Heart right ventricle (tissue), 16 donors: ENCODE data around the gene HERPUD1. TPM values are rescaled to one million over a fixed set of nuclear protein-coding genes. Genes with fewer than 3 reads are reported as not detected.
"Not testable (repeated sequence)": the region's sequence is repeated elsewhere in the genome, so short reads cannot be mapped to it uniquely, and the experiment has no call there.

ENCODE experiments used
- ATAC-seq, 8 donors: fragments of 200-7000 bp; cut with Tn5 transposase; one replicate each; pipeline ENCODE4 v1.9.1; 2020; ENCODE audit warnings: mild to moderate bottlenecking in 8 of 8, moderate library complexity in 8 of 8, moderate number of reproducible peaks in 1 of 8
- DNase-seq, 2 donors: peaks; one replicate each; pipeline ENCODE4 v3.0.0-alpha.2; 2020
- H3K27ac ChIP-seq, 10 donors: fragments of 200-600 bp; sonication (generic) in 2 of 10; one replicate each; pipeline versions ENCODE4 v1.5.0 to v1.8.0; 2020 to 2022; ENCODE audit warnings: mild to moderate bottlenecking in 3 of 10
- H3K27me3 ChIP-seq, 7 donors: fragments of 200-600 bp; one replicate each; pipeline ENCODE4 v1.8.0; 2021 to 2022; ENCODE audit warnings: mild to moderate bottlenecking in 2 of 7
- H3K36me3 ChIP-seq, 9 donors: fragments of 200-600 bp; sonication (generic) in 1 of 9; one replicate each; pipeline versions ENCODE4 v1.5.0 to v1.8.0; 2020 to 2022; ENCODE audit warnings: mild to moderate bottlenecking in 2 of 9
- H3K4me1 ChIP-seq, 9 donors: fragments of 200-600 bp; sonication (generic) in 1 of 9; one replicate each; pipeline versions ENCODE4 v1.5.0 to v1.8.0; 2020 to 2022; ENCODE audit warnings: mild to moderate bottlenecking in 4 of 9
- H3K4me3 ChIP-seq, 10 donors: fragments of 200-600 bp; sonication (generic) in 2 of 10; one replicate each; pipeline versions ENCODE4 v1.5.0 to v1.8.0; 2020 to 2022; ENCODE audit warnings: mild to moderate bottlenecking in 7 of 10, moderate library complexity in 2 of 10
- H3K9me3 ChIP-seq, 11 donors: fragments of 200-600 bp in 10 of 11; sonication (generic) in 2 of 11; one replicate each; pipeline versions ENCODE4 v1.5.0 to v1.8.0; 2013 to 2022; ENCODE audit warnings: mild to moderate bottlenecking in 2 of 11, control low read depth in 1 of 11, moderate library complexity in 1 of 11
- whole genome bisulfite sequencing, 2 donors: extraction: QIAGEN DNeasy Blood & Tissue Kit; methylation state at CpG; one replicate each; pipeline ENCODE4 v1.1.7; 2013; ENCODE audit warnings: inconsistent platforms in 1 of 2; 5-methylcytosine and 5-hydroxymethylcytosine counted together
- intact Hi-C, 10 donors: fragments of 100-400 bp; cut with DNase I; formaldehyde crosslinking; loops; one replicate each; pipeline versions ENCODE4 v1.11.1 to v1.14.2; 2022
- long read RNA-seq, 3 donors: library from polyadenylated mRNA; unstranded; transcript quantifications; one replicate each; pipeline ENCODE4 v2.0.0, GENCODE V29; 2020 to 2021
- polyA plus RNA-seq, 2 donors: library from polyadenylated mRNA; stranded (reverse); fragments of 200-250 nt; gene quantifications; one replicate each; pipeline ENCODE4 v1.2.3, GENCODE V29; 2013
- total RNA-seq, 10 donors: library from RNA; stranded (reverse); fragmentation: NEBNext Ultra II Directional in 3 of 10; extraction: Animal tissue kit (Norgen Biotek cat#: 25700) in 3 of 10; gene quantifications; one replicate each; pipeline versions ENCODE4 v1.2.1 to v1.2.4, GENCODE V29; 2021 to 2023
- TF ChIP-seq, protein P1 (sequence below), 9 donors: fragments of 200-600 bp; sonication (generic) in 2 of 9; IDR thresholded peaks; one replicate each; pipeline versions ENCODE4 v1.5.0 to v1.8.0; 2021 to 2022; ENCODE audit warnings: antibody characterized with exemption in 9 of 9, mild to moderate bottlenecking in 5 of 9, moderate library complexity in 1 of 9
- donor health status: Arrhythmogenic right ventricular cardiomyopathy.
- donor health status: ischemic (EF 13 %, LVEDD 7.1; RV severe dilation, severe dysfunction).
- donor health status: healthy with polysubstance abuse.
- donor health status: DM: no; HTN: yes; CAD: no.
- donor health status: DM: no; HTN: no; CAD: no.
- donor health status: ischemic (EF 25% LVEDD 6.9; RV normal size, moderate dysfunction).
- donor health status: ischemic (EF 25% LVEDD 5.7; RV mildly dilated, moderate dysfunction).
- donor health status: healthy.
- donor health status: DM: yes; HTN: yes; CAD: no.
- donor health status: Ischemic cardiomyopathy.
- donor health status: ischemic (EF 35%, LVEDD 5.7; RV mildly dilated, moderate dysfunction).
- donor health status: nonischemic (EF 11% LVEDD 7.7; RV severe dilation, severe dysfunction).
- donor health status: DM: yes; HTN: yes; CAD: no.
- donor health status: PGD.
- donor health status: ischemic (EF 29% LVEDD 5.4; RV normal size, mild dysfunction).
- donor health status: nonischemic (EF 23%, LVEDD 6.1; RV moderate dilation, normal function).

HERPUD1 gene, protein sequence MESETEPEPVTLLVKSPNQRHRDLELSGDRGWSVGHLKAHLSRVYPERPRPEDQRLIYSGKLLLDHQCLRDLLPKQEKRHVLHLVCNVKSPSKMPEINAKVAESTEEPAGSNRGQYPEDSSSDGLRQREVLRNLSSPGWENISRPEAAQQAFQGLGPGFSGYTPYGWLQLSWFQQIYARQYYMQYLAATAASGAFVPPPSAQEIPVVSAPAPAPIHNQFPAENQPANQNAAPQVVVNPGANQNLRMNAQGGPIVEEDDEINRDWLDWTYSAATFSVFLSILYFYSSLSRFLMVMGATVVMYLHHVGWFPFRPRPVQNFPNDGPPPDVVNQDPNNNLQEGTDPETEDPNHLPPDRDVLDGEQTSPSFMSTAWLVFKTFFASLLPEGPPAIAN
- total RNA-seq (100 to 1,000 TPM; 107 to 175 (median 128) TPM), polyA plus RNA-seq (100 to 1,000 TPM in 1 of 2 donors, 10 to 100 TPM in 1; 29.6 to 151 TPM)
- long read RNA-seq, donor 1, transcript HERPUD1-201 (8 exons, 1,862 nt): minor isoform, 11 of 139 reads
- long read RNA-seq, donor 1, transcript HERPUD1-204 (8 exons, 2,946 nt): major isoform, 117 of 139 reads
- long read RNA-seq, donor 1, partial matches to known transcripts: 2 of 139 reads
- long read RNA-seq, donor 1, other reads (novel, unspliced or antisense): 5 of 139 reads
- long read RNA-seq, donor 2, transcript HERPUD1-204 (8 exons, 2,946 nt): major isoform, 138 of 160 reads
- long read RNA-seq, donor 2, transcript HERPUD1-201 (8 exons, 1,862 nt): minor isoform, 10 of 160 reads
- long read RNA-seq, donor 2, partial matches to known transcripts: 3 of 160 reads
- long read RNA-seq, donor 2, other reads (novel, unspliced or antisense): 5 of 160 reads
- long read RNA-seq, donor 3, transcript HERPUD1-204 (8 exons, 2,946 nt): major isoform, 451 of 520 reads
- long read RNA-seq, donor 3, transcript HERPUD1-203 (7 exons, 1,782 nt): minor isoform, 8 of 520 reads
- long read RNA-seq, donor 3, transcript HERPUD1-201 (8 exons, 1,862 nt): minor isoform, 41 of 520 reads
- long read RNA-seq, donor 3, partial matches to known transcripts: 7 of 520 reads
- long read RNA-seq, donor 3, other reads (novel, unspliced or antisense): 12 of 520 reads

DNA sequence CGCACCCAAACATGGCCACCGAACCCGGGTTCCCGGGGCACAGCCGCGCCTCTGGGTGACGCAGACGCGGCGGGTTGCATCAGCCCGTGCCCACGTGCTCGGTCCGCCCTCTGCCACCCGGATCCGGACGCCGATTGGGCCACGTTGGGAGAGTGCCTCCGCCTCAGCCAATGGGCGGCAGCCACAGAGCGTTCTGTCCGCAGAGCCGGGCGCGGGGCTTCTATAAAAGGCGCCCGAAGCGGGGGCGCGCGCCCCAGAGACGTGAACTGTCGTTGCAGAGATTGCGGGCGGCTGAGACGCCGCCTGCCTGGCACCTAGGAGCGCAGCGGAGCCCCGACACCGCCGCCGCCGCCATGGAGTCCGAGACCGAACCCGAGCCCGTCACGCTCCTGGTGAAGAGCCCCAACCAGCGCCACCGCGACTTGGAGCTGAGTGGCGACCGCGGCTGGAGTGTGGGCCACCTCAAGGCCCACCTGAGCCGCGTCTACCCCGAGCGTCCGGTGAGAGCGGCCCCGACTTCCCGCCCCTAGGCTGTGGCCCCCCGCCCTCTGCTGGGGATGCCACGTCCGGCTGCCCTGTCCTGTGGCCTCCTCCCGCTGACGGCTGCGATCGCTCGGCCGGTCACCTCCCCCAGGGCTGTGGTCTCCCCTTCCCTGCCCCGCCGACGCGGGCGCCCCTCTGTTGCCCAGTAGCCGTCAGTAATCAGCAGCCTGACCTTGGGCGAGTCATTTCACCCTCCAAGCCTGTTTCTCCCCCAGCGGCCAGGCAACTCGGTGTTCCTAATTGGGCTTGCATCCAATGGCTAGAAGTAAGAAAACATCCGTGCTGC, at the start of gene HERPUD1:
Gene HERPUD1 (plus strand): TSS at position 251 of the 829 bp plus-strand sequence. CDS start 103 bp downstream, at position 354.
- ATAC-seq (peak; percentile 94 to 98 (median 96)), DNase-seq (peak; percentile 99)
- WGBS, 2 donors: 0% methylated on average over 82 to 83 of the region's 83 CpGs
- peak within 1 kb of the TSS; percentile 61 to 100 (median 95) for H3K4me3 ChIP-seq
- no peaks in the 10 kb centered on the region for H3K27me3 ChIP-seq
- H3K4me1 ChIP-seq: peaks cover 8 to 50% (median 47%) of the 10 kb centered on the region in 9 donors
- TF ChIP-seq, protein P1, sequence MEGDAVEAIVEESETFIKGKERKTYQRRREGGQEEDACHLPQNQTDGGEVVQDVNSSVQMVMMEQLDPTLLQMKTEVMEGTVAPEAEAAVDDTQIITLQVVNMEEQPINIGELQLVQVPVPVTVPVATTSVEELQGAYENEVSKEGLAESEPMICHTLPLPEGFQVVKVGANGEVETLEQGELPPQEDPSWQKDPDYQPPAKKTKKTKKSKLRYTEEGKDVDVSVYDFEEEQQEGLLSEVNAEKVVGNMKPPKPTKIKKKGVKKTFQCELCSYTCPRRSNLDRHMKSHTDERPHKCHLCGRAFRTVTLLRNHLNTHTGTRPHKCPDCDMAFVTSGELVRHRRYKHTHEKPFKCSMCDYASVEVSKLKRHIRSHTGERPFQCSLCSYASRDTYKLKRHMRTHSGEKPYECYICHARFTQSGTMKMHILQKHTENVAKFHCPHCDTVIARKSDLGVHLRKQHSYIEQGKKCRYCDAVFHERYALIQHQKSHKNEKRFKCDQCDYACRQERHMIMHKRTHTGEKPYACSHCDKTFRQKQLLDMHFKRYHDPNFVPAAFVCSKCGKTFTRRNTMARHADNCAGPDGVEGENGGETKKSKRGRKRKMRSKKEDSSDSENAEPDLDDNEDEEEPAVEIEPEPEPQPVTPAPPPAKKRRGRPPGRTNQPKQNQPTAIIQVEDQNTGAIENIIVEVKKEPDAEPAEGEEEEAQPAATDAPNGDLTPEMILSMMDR (IDR thresholded peaks at IDR 0.05): peak in 3 of 9 donors; percentile 30 to 35 (median 33)
- peak within 1 kb of the TSS; percentile 95 to 100 (median 99) for H3K27ac ChIP-seq
- no peaks in the 10 kb centered on the region for H3K9me3 ChIP-seq
- intact Hi-C loops: loop anchor here in 3 of 10 donors (5.0 to 10.0 kb wide), 2 partner anchors 65 to 513 kb away; partner anchors contain the start of genes SLC12A3 (in 2 of the 3), CIAPIN1 (in 1 of the 3) and COQ9 (in 1 of the 3)
- peaks cover 0 to 36% (median 15%) of the 10 kb centered on the region in 9 donors for H3K36me3 ChIP-seq

DNA sequence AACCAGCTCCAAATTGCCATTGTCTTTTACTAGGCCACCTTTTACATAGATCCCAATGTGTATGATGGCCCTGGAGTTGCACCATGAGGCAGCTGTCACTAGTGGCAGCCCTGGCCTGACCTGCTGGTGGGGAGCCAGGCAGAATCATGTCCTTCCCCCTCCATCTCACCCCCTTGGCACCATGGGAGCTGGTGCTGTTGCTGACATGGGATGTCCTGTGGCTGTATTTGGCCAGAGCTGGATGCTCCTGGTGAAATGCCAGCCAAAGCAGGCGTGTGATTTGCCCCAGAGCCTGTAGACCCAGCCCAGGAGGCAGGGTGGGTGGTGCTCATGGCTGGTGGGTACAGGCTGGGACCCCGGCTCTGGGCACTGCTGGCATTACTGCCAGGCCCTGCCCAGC, 48.4 kb upstream of the HERPUD1 start:
- 72 to 82% methylated on average over 2 of the region's 2 CpGs for WGBS, 2 donors
- no peak for DNase-seq
- H3K9me3 ChIP-seq: no peaks in the 10 kb centered on the region
- no peaks in the 10 kb centered on the region for H3K4me1 ChIP-seq
- ATAC-seq: peak in 6 of 8 donors; percentile 5 to 70 (median 44)
- TF ChIP-seq, protein P1 (IDR thresholded peaks at IDR 0.05): no peak
- H3K36me3 ChIP-seq: no peaks in the 10 kb centered on the region
- H3K4me3 ChIP-seq: no peak overlapping the region
- no peaks in the 10 kb centered on the region for H3K27me3 ChIP-seq
- intact Hi-C loops: no loop called here
- H3K27ac ChIP-seq: no peak overlapping the region

DNA sequence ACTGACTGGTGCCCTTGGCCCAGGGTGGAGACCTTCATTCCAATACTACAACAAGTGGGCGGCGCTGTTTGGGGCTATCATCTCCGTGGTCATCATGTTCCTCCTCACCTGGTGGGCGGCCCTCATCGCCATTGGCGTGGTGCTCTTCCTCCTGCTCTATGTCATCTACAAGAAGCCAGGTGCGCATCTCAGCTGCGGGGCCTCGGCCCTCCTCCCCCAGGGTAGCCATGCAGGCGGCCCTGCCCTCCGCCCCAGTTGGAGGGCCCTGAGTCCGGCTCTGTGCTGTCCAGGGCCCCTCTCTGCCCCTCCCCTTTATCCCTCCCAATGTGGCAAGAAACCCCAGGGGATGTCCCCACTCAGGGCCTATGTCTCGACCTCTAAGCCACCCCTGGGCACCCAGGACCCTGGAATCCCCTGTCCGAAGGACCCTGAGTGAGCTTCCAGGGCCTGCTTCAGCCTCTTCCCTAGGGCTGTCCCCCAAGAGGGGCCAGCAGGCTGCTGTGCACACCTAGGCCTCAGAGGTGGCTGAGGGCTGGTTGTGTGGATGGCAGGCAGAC, 47.8 kb upstream of the HERPUD1 start:
- Histone ChIP-seq H3K4me3 (no peak overlapping the region), H3K36me3 (no peaks in the 10 kb centered on the region), H3K9me3 (no peaks in the 10 kb centered on the region), H3K27me3 (no peaks in the 10 kb centered on the region), H3K4me1 (no peaks in the 10 kb centered on the region), H3K27ac (no peak overlapping the region)
- 94 to 96% methylated on average over 14 of the region's 14 CpGs for WGBS, 2 donors
- DNase-seq: no peak
- TF ChIP-seq, protein P1 (IDR thresholded peaks at IDR 0.05): no peak
- peak in 1 of 8 donors; percentile 8 for ATAC-seq
- intact Hi-C loops: no loop called here

DNA sequence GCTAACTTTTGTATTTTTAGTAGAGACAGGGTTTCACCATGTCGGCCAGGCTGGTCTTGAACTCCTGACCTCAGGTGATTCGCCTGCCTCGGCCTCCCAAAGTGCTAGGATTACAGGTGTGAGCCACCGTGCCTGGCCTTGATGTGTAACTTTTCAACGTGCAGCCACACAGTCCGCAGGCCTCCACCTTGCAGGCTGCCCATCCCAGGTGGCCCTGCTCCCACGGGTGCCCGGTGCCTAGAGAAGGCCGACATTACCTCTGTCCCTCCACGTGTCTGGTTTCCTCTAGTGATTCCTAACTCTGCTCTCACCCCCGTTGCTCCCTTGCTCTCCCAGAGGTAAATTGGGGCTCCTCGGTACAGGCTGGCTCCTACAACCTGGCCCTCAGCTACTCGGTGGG, 47.0 kb upstream of the HERPUD1 start:
- 96% methylated on average over 13 of the region's 13 CpGs for WGBS, 2 donors

More for the DNA sequence above, 47.0 kb upstream of the HERPUD1 start:
- H3K9me3 ChIP-seq, H3K4me3 ChIP-seq, H3K27me3 ChIP-seq, DNase-seq, intact Hi-C loops, H3K36me3 ChIP-seq, H3K27ac ChIP-seq, H3K4me1 ChIP-seq, ATAC-seq: not testable (repeated sequence)
